Ovary (tissue), 1 donor: Measurements from ENCODE around the gene CEP131.

ENCODE experiments used
- EP300 ChIP-seq: sonication (generic); formaldehyde crosslinking; IDR thresholded peaks from one replicate; pipeline ENCODE4 v1.6.1; 2017; ENCODE audit warnings: antibody characterized with exemption
- POLR2A ChIP-seq: fragments of 450-650 bp; IDR thresholded peaks from one replicate; pipeline ENCODE4 v1.6.1; 2017; ENCODE audit warnings: antibody characterized with exemption, mild to moderate bottlenecking, moderate library complexity

GRCh38 chr17:81199482-81199830 lies 23.3 kb downstream of the CEP131 start:
- TF ChIP-seq POLR2A (no peak), EP300 (no peak)
